Mesothelial cell of epicardium (in vitro differentiated cells): ENCODE measurements around the gene KCNJ14. TPM values are rescaled to one million over a fixed set of nuclear protein-coding genes. Genes with fewer than 3 reads are reported as not detected.

Experiments
- DNase-seq, 2 experiments: peaks; one replicate each; pipeline ENCODE4 v3.0.0; 2021; ENCODE audit warnings: low spot score in 2 of 2; ENCODE audit not compliant: unreplicated experiment in 2 of 2
- H3K27ac Mint-ChIP-seq: 2 replicates; pipeline ENCODE4 v1.8.0; 2021; ENCODE audit warnings: mixed read lengths
- H3K27me3 Mint-ChIP-seq: 2 replicates; pipeline ENCODE4 v1.8.0; 2021; ENCODE audit warnings: low read depth, mixed read lengths
- H3K36me3 Mint-ChIP-seq: 2 replicates; pipeline ENCODE4 v1.8.0; 2021; ENCODE audit warnings: mixed read lengths
- H3K4me1 Mint-ChIP-seq: 2 replicates; pipeline ENCODE4 v1.8.0; 2021; ENCODE audit warnings: mixed read lengths
- H3K4me3 Mint-ChIP-seq: 2 replicates; pipeline ENCODE4 v1.8.0; 2021; ENCODE audit warnings: mild to moderate bottlenecking, moderate library complexity, mixed read lengths
- H3K9me3 Mint-ChIP-seq: 2 replicates; pipeline ENCODE4 v1.8.0; 2021; ENCODE audit warnings: mixed read lengths
- CTCF ChIP-seq: fragments of 200-600 bp; sonication (generic); IDR thresholded peaks from one replicate; pipeline ENCODE4 v1.5.0; 2021; ENCODE audit warnings: antibody characterized with exemption; ENCODE audit not compliant: unreplicated experiment
- total RNA-seq: library from RNA; stranded (reverse); gene quantifications from 3 replicates; pipeline ENCODE4 v1.2.1, GENCODE V29; 2021

Gene KCNJ14
- total RNA-seq, 1 donor from 2014 or later: 2.7 TPM

- Mint-ChIP-seq H3K9me3 (no peaks in the 10 kb centered on the region), H3K27me3 (no peaks in the 10 kb centered on the region), H3K36me3 (peaks cover 31% of the 10 kb centered on the region), H3K27ac (no peak overlapping the region), H3K4me3 (no peak overlapping the region), H3K4me1 (peaks cover 13% of the 10 kb centered on the region)
- DNase-seq: no peak
- no peak for TF ChIP-seq CTCF
Measured at GRCh38 chr19:48473161-48473966, 18.0 kb downstream of the KCNJ14 start.

GRCh38 chr19:48474084-48474592, 18.8 kb downstream of the KCNJ14 start:
- H3K9me3 Mint-ChIP-seq: no peaks in the 10 kb centered on the region
- H3K36me3 Mint-ChIP-seq: peaks cover 31% of the 10 kb centered on the region
- no peak for TF ChIP-seq CTCF

GRCh38 chr19:48475369-48476068, 20.1 kb downstream of the KCNJ14 start:
- peaks cover 3% of the 10 kb centered on the region for H3K4me1 Mint-ChIP-seq
- H3K4me3 Mint-ChIP-seq: no peak overlapping the region
- DNase-seq: no peak
- H3K27ac Mint-ChIP-seq: peak overlapping the region; percentile 50
- no peak for TF ChIP-seq CTCF
- H3K27me3 Mint-ChIP-seq: no peaks in the 10 kb centered on the region
- no peaks in the 10 kb centered on the region for H3K9me3 Mint-ChIP-seq
- peaks cover 40% of the 10 kb centered on the region for H3K36me3 Mint-ChIP-seq

More at GRCh38 chr19:48474084-48474592, 18.8 kb downstream of the KCNJ14 start:
- Mint-ChIP-seq H3K4me3 (no peak overlapping the region), H3K27me3 (no peaks in the 10 kb centered on the region), H3K27ac (peak overlapping the region; percentile 11), H3K4me1 (peaks cover 11% of the 10 kb centered on the region)
- no peak for DNase-seq

- Mint-ChIP-seq H3K27ac (no peak overlapping the region), H3K4me1 (no peaks in the 10 kb centered on the region), H3K27me3 (no peaks in the 10 kb centered on the region), H3K36me3 (peaks cover 37% of the 10 kb centered on the region), H3K4me3 (no peak overlapping the region), H3K9me3 (no peaks in the 10 kb centered on the region)
- TF ChIP-seq CTCF: no peak
- DNase-seq: no peak
Measured at GRCh38 chr19:48476176-48476575, 20.8 kb downstream of the KCNJ14 start.

- no peak for DNase-seq
- Mint-ChIP-seq H3K9me3 (no peaks in the 10 kb centered on the region), H3K27ac (no peak overlapping the region), H3K4me3 (no peak overlapping the region), H3K36me3 (peaks cover 33% of the 10 kb centered on the region), H3K27me3 (no peaks in the 10 kb centered on the region), H3K4me1 (no peaks in the 10 kb centered on the region)
- TF ChIP-seq CTCF: no peak
Measured at GRCh38 chr19:48477067-48477685, 21.8 kb downstream of the KCNJ14 start.
